Progenitor cell of endocrine pancreas (in vitro differentiated cells): ENCODE measurements around the gene RNF128. TPM values are rescaled to one million over a fixed set of nuclear protein-coding genes. Genes with fewer than 3 reads are reported as not detected.

ENCODE experiments used
- DNase-seq: peaks from one replicate; pipeline ENCODE4 v3.0.0; 2021; ENCODE audit warnings: low spot score; ENCODE audit not compliant: unreplicated experiment
- H3K27ac Mint-ChIP-seq: 2 replicates; pipeline ENCODE4 v1.8.0; 2021; ENCODE audit warnings: mild to moderate bottlenecking, moderate library complexity, mixed read lengths
- H3K27me3 Mint-ChIP-seq: 2 replicates; pipeline ENCODE4 v1.8.0; 2021; ENCODE audit warnings: mixed read lengths
- H3K36me3 Mint-ChIP-seq: 2 replicates; pipeline ENCODE4 v1.8.0; 2022; ENCODE audit warnings: mixed read lengths; ENCODE audit not compliant: insufficient read depth
- H3K4me1 Mint-ChIP-seq: 2 replicates; pipeline ENCODE4 v1.8.0; 2021; ENCODE audit warnings: low read depth, mixed read lengths
- H3K4me3 Mint-ChIP-seq: 2 replicates; pipeline ENCODE4 v1.8.0; 2021; ENCODE audit warnings: low read depth, mild to moderate bottlenecking, moderate library complexity, mixed read lengths
- H3K9me3 Mint-ChIP-seq: 2 replicates; pipeline ENCODE4 v1.8.0; 2021; ENCODE audit warnings: low read depth, mixed read lengths
- total RNA-seq: library from RNA; stranded (reverse); gene quantifications from 2 replicates; pipeline ENCODE4 v1.2.1, GENCODE V29; 2021
- TF ChIP-seq, protein P1 (sequence below): fragments of 200-600 bp; sonication (generic); IDR thresholded peaks from one replicate; pipeline ENCODE4 v1.5.0; 2021; ENCODE audit warnings: antibody characterized with exemption, mild to moderate bottlenecking; ENCODE audit not compliant: unreplicated experiment

RNF128 gene
- total RNA-seq, 1 donor from 2014 or later, result 14.8 TPM

DNA sequence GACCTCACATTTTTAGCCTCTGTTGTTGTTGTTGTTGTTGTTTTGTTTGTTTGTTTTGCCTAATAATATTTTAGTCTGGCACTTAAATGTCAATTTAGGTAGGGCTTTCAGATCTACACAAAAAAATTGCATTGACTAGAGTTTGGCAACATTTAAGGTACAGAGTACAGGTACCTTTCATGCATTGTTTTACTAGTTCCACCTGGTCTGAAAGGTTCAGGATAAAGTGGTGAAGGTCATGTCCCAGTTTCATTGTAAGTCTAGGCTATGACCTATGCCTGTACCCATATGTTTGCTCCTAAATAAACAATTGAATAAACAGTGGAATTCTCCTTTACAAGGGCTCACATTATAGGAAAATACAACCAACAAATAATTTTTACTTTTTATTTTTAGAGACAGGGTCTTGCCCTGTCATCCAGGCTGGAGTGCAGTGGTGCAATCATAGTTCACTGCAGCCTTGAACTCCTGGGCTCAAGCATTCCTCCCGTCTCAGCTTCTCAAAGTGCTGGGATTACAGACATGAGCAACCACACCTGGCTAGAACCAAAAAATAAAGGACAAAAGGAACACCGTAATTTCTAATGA is 13.8 kb downstream of the RNF128 start:
- DNase-seq, result no peak
- no peak overlapping the region for H3K27ac Mint-ChIP-seq
- H3K4me3 Mint-ChIP-seq, result no peak overlapping the region
- no peaks in the 10 kb centered on the region for H3K27me3 Mint-ChIP-seq
- H3K9me3 Mint-ChIP-seq, result peaks cover 3% of the 10 kb centered on the region
- no peaks in the 10 kb centered on the region for H3K36me3 Mint-ChIP-seq
- H3K4me1 Mint-ChIP-seq, result peaks cover 7% of the 10 kb centered on the region
- TF ChIP-seq, protein P1, sequence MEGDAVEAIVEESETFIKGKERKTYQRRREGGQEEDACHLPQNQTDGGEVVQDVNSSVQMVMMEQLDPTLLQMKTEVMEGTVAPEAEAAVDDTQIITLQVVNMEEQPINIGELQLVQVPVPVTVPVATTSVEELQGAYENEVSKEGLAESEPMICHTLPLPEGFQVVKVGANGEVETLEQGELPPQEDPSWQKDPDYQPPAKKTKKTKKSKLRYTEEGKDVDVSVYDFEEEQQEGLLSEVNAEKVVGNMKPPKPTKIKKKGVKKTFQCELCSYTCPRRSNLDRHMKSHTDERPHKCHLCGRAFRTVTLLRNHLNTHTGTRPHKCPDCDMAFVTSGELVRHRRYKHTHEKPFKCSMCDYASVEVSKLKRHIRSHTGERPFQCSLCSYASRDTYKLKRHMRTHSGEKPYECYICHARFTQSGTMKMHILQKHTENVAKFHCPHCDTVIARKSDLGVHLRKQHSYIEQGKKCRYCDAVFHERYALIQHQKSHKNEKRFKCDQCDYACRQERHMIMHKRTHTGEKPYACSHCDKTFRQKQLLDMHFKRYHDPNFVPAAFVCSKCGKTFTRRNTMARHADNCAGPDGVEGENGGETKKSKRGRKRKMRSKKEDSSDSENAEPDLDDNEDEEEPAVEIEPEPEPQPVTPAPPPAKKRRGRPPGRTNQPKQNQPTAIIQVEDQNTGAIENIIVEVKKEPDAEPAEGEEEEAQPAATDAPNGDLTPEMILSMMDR, result no peak

DNA sequence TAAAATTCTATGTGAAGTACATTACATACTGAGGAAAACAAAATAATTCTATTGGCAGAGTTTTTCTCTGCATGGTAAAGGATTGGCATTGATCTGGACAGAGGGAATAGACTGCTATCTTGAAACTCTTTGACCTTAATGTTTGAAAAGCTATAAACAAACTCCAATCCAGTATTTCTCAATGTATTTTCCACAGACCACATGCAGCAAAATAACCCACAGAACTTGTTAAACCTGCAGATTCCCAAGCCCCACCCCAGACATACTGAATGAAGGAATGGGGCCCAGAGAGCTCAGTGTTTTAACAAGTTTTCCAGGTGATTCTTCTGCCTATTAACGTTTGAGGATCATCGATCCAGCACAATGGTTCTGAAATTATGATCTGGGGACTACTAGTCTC is 15.7 kb downstream of the RNF128 start:
- Mint-ChIP-seq H3K9me3 (peaks cover 3% of the 10 kb centered on the region), H3K27me3 (no peaks in the 10 kb centered on the region), H3K27ac (no peak overlapping the region), H3K4me3 (no peak overlapping the region), H3K4me1 (peaks cover 6% of the 10 kb centered on the region), H3K36me3 (no peaks in the 10 kb centered on the region)
- no peak for DNase-seq
- TF ChIP-seq, protein P1, result no peak

DNA sequence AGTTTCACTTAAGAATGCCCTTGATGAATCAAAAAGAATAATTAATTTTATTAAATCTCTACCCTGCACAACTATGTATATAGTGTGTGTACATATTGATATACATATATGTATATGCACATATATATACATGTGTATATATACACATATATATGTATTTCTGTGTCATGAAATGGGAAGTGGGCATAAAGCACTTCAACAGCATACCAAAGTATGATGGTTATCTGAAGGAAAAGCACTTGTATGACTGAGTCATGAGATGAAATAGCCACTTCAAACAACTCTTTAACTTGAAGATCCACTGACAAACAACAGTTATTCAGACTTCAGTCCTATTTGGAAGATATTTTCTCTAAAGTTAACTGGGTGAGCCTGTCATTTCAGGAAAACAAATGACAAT is 16.3 kb downstream of the RNF128 start:
- H3K27me3 Mint-ChIP-seq, result no peaks in the 10 kb centered on the region
- H3K9me3 Mint-ChIP-seq, result peaks cover 3% of the 10 kb centered on the region
- TF ChIP-seq, protein P1, result no peak
- no peak overlapping the region for H3K4me3 Mint-ChIP-seq
- DNase-seq, result no peak
- H3K36me3 Mint-ChIP-seq, result no peaks in the 10 kb centered on the region
- H3K4me1 Mint-ChIP-seq, result peaks cover 6% of the 10 kb centered on the region
- H3K27ac Mint-ChIP-seq, result no peak overlapping the region

DNA sequence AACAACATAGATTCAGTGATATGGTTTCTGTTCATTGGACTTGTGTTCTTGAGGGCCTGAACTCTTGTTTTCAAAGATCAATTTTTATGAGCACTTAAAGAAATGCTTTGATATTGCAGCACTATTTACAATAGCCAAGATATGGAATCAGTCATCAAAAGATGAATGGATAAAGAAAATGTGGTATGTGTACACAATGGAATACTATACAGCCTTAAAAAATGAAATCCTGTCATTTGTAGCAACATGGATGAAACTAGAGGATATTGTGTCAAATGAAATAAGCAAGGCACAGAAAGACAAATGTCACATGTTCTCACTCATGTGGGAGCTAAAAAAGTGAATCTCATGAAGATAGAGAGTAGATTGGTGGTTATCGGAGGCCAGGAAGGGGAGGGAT is 21.9 kb downstream of the RNF128 start:
- TF ChIP-seq, protein P1, result no peak
- no peaks in the 10 kb centered on the region for H3K4me1 Mint-ChIP-seq

DNA sequence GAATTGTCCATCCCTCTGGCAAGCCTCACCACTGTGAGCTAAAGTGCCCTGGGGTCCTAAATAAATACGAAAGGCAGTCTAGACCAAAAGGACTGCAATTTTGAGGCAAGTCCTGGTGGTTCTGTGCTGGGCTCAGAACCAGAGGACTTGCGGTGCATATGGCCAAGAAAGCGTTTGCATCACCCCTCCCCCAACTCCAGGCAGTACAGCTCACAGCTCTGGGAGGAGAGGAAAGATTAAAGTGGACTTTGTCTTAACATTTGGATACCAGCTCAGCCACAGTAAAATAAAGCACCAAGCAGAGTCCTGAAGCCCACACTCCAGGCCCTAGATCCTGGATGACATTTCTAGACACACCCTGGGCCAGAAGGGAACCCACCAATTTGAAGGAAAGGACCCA is 24.9 kb downstream of the RNF128 start:
- TF ChIP-seq, protein P1, result no peak
- H3K9me3 Mint-ChIP-seq, result peaks cover 39% of the 10 kb centered on the region
- no peak overlapping the region for H3K27ac Mint-ChIP-seq
- peaks cover 22% of the 10 kb centered on the region for H3K36me3 Mint-ChIP-seq
- no peak for DNase-seq
- H3K27me3 Mint-ChIP-seq, result no peaks in the 10 kb centered on the region
- no peaks in the 10 kb centered on the region for H3K4me1 Mint-ChIP-seq
- no peak overlapping the region for H3K4me3 Mint-ChIP-seq

More for the DNA sequence above, 21.9 kb downstream of the RNF128 start:
- no peak for DNase-seq
- Mint-ChIP-seq H3K9me3 (peaks cover 23% of the 10 kb centered on the region), H3K27ac (no peak overlapping the region), H3K4me3 (no peak overlapping the region), H3K36me3 (peaks cover 6% of the 10 kb centered on the region), H3K27me3 (no peaks in the 10 kb centered on the region)
